SH-SY5Y (cell line): ENCODE measurements around the gene KLHL40.

ENCODE experiments used
- GATA2 ChIP-seq: IDR thresholded peaks from 2 replicates; pipeline ENCODE4 v1.6.1; 2011; ENCODE audit warnings: mild to moderate bottlenecking, low read depth, low read length
- GATA3 ChIP-seq: IDR thresholded peaks from 2 replicates; pipeline ENCODE4 v1.6.1; 2011; ENCODE audit warnings: low read depth, mild to moderate bottlenecking, low read length, moderate library complexity

- TF ChIP-seq GATA2 (no peak), GATA3 (no peak)
Observed at GRCh38 chr3:42667096-42667522, 18.2 kb upstream of the KLHL40 start.
